ENCODE measurements around the gene ABCG8.

ABCG8 gene

DNA sequence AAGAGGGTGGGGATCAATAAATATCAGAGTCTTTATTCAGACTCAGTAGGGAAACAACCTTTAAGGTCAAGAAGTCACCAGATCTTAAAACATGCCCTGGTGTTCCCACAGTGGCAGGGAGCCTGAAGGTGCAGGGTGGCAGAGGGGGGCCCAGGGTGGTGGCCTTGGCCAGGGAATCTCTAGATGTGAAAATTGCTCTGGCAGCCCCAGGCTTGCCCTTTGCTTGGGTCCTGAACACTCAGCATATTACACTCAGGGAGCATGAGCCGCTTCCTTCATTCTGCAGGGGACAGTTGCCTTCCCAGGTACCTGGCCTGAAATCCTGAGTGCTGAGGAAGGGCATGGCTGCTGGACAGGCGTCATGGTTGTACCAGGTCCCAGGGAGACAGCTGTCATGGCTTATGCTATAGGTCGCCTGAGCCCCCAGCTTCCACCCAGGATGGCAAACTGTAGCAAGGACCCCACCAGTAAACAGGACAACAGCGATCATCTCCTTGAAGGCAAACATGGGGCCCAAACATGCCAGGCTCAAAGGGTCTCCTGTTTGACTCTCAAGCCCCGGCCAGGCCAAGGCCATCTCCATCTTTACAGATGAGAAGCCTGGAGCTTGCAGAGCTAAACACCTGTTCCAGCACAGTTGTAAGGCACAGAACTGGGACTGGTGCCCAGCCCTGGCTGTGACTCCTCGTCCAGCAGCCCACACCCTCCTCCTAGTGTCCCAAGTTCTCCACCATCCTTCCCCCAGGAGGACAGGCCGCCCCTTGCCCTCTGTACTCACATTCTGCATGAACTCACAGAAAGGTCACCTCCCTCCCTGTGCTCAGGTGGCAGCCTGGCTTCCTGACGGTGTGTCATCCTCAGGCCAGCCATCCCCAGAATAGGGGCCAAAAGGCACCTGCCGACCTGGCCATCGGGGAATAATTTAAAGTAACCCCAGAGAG, 14.6 kb downstream of the ABCG8 start:
- no peak for DNase-seq (ENCODE audit: low read depth)
- no peak overlapping the region for H3K4me3 ChIP-seq (ENCODE audit: low read depth, low read length)

DNA sequence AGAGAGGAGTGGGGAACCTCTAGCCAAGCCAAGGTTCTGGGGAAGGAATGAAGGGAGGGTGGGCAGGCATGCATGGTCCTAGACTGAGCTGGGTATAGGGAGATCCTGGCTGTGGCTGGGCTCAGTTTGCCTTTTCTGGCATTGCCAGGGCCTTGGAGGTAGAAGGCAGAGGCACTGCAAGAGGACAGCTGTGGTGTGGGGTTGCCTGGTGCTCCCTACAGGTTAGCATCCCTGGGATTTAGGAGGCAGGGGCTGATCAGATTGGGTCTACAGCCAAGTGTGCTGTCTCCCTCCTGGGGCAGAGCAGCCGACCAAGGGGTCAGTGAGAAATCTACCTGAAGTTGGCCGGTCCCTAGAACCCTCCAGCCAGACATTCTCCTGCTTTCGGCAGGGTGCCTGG, 15.9 kb downstream of the ABCG8 start:
- no peak for DNase-seq (ENCODE audit: low read depth)
- H3K4me3 ChIP-seq (ENCODE audit: low read depth, low read length) = no peak overlapping the region

DNA sequence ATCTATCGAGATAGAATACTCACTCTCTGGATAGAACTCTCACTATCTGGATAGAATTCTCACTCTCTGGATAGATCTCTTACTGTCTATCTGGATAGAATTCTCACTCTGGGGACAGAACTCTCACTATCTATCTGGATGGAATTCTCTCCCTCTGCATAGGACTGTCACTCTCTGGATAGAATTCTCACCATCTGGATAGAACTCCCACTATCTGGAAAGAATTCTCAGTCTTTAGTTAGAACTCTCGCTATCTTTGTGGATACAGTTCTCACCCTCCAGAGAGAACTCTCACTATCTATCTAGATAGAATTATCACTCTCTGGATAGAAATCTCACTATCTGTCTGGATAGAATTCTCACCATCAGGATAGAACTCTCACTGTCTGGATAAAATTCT, 16.5 kb downstream of the ABCG8 start:
- no peak for DNase-seq (ENCODE audit: low read depth)

DNA sequence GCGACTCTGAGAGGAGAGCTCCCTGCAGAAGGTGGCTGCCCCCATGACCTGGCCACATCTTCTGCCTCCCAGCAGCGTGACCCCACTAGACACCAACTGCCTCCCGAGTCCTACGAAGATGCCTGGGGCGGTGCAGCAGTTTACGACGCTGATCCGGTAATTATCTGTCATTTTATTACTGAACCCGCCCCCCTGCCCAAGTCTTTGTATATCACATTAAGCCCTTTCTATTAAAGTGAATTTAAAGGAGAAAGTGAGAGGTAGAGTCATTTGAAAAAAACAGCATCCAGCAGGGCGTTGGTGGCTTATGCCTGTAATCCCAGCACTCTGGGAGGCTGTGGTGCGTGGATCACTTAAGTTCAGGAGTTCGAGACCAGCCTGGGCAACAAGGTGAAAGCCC, 33.4 kb downstream of the ABCG8 start:
- no peak for DNase-seq (ENCODE audit: low read depth)
- H3K4me3 ChIP-seq (ENCODE audit: low read depth, low read length) = no peak overlapping the region

More for the DNA sequence above, 16.5 kb downstream of the ABCG8 start:
- H3K4me3 ChIP-seq (ENCODE audit: low read depth, low read length) = no peak overlapping the region

DNA sequence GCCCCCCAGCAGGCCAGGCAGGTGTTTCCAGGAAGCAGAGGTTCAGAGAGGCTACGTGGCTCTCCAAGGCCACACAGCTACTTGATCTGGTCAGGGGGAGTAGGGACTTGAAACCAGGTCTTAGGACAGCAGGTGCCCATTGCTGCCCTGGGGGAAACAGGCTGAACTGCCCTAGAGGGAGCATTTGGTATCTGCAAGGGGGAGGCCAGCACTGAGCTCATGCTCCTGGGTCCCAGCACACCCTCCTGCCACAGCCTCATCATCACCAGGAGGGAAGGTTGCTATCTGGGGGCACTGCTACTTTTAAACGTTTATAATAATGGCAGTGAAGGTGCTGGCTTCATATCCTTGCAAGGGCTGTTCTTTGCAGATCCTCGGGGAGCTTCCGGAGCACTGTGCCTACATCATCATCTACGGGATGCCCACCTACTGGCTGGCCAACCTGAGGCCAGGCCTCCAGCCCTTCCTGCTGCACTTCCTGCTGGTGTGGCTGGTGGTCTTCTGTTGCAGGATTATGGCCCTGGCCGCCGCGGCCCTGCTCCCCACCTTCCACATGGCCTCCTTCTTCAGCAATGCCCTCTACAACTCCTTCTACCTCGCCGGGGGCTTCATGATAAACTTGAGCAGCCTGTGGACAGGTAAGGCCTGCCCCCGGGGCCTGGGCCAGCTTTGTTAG, 36.1 kb downstream of the ABCG8 start:
- H3K4me3 ChIP-seq (ENCODE audit: low read depth, low read length) = no peak overlapping the region
- no peak for DNase-seq (ENCODE audit: low read depth)

DNA sequence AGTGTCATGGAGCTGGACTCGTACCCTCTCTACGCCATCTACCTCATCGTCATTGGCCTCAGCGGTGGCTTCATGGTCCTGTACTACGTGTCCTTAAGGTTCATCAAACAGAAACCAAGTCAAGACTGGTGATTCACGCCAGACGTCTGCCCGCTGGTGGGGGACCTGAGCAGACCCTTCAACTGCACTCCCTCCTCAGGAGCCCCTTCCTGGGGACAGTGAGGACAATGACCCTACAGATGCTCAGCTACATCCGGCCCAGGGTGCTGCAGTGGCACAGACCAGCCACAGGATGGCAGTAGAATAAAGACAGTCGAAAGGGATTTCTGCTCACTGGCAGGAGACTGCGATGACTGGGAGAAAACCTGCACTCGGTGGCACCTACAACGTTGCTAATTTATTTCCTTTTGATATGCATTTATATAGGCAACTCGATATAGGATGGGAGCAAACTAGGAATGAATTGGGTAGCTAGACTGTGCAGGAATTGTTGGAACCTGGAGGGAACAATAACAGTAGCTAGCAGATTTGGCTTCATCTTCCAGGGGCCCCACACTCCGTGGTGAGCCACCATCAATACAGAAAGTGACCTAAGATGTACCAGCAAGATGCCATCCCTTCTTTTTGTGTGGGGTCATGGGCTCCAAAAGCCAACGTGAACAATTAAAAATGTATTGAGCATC, 39.2 kb downstream of the ABCG8 start:
- H3K4me3 ChIP-seq (ENCODE audit: low read depth, low read length) = no peak overlapping the region
- DNase-seq (ENCODE audit: low read depth) = peak; percentile 9

DNA sequence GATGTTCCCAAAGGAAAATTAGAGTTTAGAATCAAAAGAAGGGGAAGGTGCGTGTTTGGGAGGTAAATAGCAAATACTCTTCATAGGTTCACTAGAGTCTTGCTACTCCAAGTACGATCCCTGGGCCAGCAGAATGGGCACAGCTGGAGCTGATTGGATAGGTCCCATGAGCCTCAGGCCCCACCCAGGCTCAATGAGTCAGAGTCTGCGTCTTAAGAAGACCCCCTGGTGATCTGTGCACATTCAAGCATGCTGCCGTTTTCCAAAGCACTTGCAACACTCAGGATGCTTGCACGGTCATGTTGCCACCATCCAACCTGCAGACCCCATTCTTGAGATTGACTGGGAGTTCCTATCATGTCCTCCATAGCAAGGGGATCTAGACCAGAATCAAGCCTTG, 40.5 kb downstream of the ABCG8 start:
- DNase-seq (ENCODE audit: low read depth) = no peak
- no peak overlapping the region for H3K4me3 ChIP-seq (ENCODE audit: low read depth, low read length)

DNA sequence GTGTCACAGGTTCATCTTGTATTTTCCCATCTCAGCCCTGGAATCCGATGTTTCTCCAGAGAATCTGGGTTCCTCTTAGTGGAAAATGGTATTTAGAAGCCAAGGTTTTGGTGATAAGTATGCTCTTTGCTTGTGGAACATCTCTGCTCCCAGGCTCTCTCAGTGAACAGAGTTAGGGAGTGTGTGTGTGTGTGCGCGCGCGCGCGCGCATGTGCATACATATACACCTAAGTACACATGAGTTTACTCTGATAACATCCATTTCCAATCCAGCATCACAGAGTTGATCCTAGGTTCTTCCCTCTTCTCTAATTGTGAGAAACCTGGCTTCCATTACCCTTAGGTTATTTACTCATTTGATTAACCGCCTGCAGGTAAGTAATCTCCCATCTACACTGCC, 41.7 kb downstream of the ABCG8 start:
- H3K4me3 ChIP-seq (ENCODE audit: low read depth, low read length) = no peak overlapping the region
- no peak for DNase-seq (ENCODE audit: low read depth)

DNA sequence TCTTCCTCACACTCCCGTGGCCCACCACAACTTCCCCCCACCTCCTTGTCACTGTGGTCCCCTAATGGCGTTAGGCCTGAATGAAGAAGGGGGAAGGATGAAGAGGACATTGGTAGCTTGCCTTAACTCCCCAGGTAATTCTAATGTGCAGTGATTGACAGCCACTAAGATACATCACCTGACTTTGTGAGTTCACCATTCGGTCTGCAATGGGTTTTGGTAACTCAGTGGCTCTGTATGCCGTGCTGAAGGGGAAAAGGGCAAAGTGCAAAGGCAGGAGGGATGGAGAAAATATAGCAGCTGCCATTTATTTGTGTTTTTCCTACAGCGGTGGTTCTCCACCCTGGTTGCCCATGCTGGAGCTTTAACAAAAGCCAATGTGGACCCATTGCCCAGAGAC, 42.2 kb downstream of the ABCG8 start:
- DNase-seq (ENCODE audit: low read depth) = no peak
- no peak overlapping the region for H3K4me3 ChIP-seq (ENCODE audit: low read depth, low read length)

DNA sequence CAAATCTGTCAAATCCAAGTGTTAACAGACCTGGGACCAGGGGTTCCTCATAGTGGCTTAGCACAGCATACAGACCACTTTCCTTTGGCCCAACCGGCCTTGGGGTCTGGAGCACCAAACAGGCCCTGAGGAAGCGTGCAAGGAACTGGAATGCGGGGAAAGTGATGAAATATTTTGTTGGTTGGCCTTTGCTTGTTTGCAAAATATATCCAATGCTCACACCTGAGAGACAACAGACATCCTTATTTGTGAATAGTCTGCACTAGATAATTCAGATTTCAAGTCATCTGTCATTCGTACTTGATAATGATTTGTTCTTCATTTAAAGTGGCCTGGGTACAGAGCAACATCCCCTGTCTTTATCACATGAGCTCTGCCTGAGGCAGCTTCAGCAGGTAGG, 43.5 kb downstream of the ABCG8 start:
- no peak for DNase-seq (ENCODE audit: low read depth)
- no peak overlapping the region for H3K4me3 ChIP-seq (ENCODE audit: low read depth, low read length)

DNA sequence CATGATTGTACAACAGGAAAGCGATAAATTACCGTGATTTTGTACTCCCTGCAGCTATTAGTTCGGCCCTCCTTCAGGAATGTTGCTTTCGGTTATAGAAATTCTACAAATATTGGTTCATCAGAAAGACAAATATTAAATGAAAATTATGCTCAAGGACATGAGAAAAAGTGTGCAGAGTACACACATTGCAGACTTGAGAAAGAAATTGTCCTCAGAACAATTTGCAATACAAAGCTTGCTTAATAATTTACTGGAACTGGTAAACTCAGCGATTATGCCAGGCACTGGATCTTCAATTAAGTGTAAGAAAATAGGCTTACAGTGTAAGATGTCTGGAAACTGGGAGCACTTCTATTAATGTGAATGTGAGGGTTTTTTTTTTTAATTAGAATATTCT, 45.9 kb downstream of the ABCG8 start:
- H3K4me3 ChIP-seq (ENCODE audit: low read depth, low read length) = no peak overlapping the region
- no peak for DNase-seq (ENCODE audit: low read depth)

DNA sequence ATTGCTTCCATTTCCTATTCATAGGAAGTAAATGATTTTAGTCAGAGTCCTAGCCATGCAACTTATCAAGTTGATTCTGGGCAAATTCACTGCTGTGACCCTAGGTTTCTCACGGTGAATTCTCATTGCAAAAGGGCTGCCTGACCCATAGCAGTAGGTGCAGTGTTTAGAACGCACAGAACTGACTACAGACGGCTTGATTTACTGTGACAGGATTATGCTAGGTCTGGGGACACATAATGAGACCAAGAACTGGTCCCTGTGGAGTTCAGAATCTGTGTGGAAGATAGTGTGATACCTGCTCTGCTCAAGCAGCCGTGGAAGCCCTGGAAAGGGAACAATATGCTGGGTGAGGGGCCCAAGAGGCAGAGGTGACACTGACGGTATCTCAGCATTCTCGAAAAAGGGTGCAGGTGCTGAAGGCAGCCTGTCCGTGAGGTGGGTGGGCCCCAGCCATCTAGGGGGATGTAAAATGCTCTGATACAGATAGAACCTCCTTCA, 46.4 kb downstream of the ABCG8 start:
- DNase-seq (ENCODE audit: low read depth) = no peak
- no peak overlapping the region for H3K4me3 ChIP-seq (ENCODE audit: low read depth, low read length)

DNA sequence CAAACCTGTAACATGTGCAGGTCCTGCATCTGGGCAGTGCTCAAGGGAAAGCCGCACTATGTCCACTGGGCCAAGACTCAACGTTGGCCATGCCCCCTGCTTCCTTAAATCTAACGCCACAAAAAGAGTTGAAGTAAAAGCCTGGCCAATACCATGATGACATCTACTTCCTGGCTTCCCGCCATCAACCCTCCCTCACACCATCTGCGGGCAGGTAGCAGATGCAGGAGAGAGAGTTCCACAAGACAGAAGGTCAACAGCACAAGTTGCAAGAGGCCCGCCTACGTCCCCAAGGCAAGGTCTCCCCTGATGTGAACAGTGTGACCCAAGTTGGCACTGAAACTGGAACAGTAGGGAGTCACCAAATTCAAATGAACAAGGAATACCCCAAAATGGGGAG, 48.4 kb downstream of the ABCG8 start:
- no peak for DNase-seq (ENCODE audit: low read depth)
- H3K4me3 ChIP-seq (ENCODE audit: low read depth, low read length) = no peak overlapping the region

DNA sequence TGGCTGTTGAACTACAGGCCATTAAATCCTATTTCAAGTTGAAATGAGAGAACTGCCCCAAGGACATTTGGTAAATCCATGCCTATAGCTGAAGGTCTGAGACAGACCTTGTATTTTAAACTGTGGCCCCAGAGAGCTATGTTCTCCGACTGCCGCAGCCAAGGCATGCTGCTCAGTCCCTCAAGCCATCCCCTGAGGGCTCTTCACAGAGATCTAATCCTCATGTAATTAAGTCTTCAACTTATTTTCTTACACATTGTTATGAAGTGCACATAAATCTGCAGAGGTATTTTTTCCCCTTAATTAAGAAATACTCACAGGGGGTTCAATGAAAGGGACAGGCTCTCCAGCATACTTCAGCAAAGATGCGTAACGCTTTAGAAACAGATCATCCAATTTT, 50.6 kb downstream of the ABCG8 start:
- DNase-seq (ENCODE audit: low read depth) = no peak

DNA sequence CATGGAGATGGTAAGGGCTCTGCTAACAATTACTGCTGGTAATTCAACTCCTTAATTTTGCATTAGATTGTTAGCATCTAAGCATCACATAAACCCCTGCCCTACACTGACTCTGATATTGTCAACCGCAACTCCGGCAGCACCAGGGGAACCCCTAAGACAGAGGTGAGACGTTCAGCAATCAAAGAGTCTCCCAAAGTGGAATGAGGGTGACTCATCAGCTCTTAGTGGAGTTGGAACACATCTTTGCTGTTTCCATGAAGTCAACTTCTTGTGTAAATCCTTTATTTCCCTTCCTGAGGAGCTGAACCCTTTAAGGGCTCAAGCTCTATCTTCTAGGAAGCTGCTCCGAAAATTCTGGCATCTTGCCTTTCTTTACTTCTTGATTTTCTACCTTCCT, 52.1 kb downstream of the ABCG8 start:
- DNase-seq (ENCODE audit: low read depth) = peak; percentile 25

More for the DNA sequence above, 50.6 kb downstream of the ABCG8 start:
- no peak overlapping the region for H3K4me3 ChIP-seq (ENCODE audit: low read depth, low read length)

DNA sequence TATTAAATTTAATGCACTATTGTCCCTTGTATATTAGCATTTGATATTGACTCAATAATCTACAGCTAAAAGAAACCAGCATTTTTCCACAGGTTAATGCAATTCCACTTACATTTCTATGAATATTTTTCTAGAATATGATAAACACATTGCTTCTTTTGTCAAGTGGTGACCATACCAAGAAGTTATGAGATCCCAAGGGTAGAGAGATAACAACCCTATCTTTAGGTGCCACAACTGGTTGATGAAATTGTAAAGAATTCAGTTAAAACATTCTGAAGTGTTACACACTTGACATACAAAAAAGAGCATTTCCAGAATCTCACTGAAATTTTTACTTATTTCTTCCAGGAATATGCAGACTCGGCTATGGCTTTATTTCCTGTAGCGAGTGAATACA, 56.0 kb downstream of the ABCG8 start:
- H3K4me3 ChIP-seq (ENCODE audit: low read depth, low read length) = no peak overlapping the region
- DNase-seq (ENCODE audit: low read depth) = no peak

More for the DNA sequence above, 52.1 kb downstream of the ABCG8 start:
- no peak overlapping the region for H3K4me3 ChIP-seq (ENCODE audit: low read depth, low read length)

DNA sequence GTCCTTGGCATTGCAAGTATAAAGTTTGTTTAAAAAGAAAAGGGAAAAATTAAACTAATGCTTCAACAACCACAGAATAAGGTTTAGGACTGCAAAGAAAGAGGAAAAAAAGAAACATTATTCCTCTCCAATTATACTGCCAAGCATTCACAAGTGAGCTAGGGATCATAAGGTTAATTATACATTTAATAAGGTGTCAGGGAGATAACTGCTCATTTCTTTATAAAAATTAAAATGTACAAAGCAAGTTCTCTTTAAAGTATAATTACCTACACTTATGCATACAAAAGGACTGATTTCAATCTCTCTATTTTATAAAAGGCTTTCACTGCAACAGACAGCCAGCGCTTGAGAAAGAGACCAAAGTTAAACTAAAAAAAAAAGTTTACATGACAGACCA, 58.1 kb downstream of the ABCG8 start:
- no peak for DNase-seq (ENCODE audit: low read depth)
- H3K4me3 ChIP-seq (ENCODE audit: low read depth, low read length) = no peak overlapping the region

DNA sequence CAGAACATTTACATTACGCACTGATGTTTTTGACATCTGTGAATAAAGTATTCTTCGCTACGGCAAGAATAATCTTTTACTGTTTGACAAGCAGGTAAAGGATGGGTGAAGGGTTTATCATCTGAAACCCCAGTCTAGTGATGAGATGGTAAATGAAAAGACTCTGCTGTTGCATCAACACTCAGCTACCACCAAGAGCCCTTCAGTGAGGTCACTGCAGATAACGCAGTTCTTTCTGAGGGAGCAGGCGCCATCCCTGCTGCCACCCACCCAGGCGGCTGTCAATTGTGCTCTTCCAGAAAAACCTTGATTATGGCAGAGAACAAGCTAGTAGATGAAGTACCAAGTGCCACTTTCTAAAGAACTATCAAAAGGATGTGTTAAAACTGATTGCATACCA, 58.7 kb downstream of the ABCG8 start:
- DNase-seq (ENCODE audit: low read depth) = no peak
- H3K4me3 ChIP-seq (ENCODE audit: low read depth, low read length) = no peak overlapping the region

DNA sequence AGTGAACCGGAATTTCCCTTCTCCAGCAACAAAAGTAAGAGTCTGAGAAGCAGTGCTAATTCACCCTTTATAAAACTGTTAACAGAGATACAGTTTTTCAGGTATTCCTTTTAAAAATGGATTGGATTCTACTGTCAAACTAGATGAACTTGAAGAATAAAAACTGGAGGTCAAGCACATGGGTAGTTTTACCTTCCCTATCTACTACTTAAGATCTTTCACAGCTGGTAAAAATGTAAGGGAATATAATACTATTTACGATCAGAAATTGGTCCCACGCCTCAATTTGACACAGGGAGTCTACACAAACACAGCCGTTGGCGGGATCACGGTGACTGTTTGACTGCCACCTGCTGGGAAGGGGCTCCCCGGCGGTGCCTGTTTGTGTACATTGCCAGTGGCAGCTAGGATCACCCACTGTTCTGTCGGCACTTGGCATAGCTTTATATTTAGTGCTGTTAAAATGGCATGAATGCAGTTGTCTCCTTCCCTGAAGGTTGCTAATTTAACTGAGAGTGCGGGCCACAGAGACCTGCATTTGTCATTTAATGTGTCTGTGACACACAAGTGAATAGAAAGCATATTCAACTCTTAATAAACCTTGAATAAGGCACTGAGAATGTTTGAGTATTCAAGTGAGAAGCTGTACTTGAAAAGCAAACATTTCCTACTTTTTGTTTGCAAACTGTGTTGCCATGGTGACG, 59.5 kb downstream of the ABCG8 start:
- H3K4me3 ChIP-seq (ENCODE audit: low read depth, low read length) = no peak overlapping the region
- DNase-seq (ENCODE audit: low read depth) = no peak

Measured in skeletal muscle cell (primary cell).